Fibroblast of gingiva (primary cell): ENCODE results near the gene USF1.

Experiments used
- DNase-seq: peaks from one replicate; pipeline ENCODE4 v3.0.0-alpha.2; 2011; ENCODE audit warnings: low read depth

The USF1 gene

GRCh38 chr1:161045736-161046604 is at the start of gene USF1:
USF1 (minus strand) TSS chr1:161045977; CDS start chr1:161043275, 2,702 bp downstream.
- DNase-seq: peak; percentile 93

GRCh38 chr1:161095230-161095629 is 49.5 kb upstream of the USF1 start:
- no peak for DNase-seq

- DNase-seq: no peak
Observed at GRCh38 chr1:161094481-161094880, 48.7 kb upstream of the USF1 start.

GRCh38 chr1:161092621-161093028 is 46.8 kb upstream of the USF1 start:
- no peak for DNase-seq

- DNase-seq: no peak
Observed at GRCh38 chr1:161091796-161092507, 46.2 kb upstream of the USF1 start.

GRCh38 chr1:161091093-161091492 is 45.3 kb upstream of the USF1 start:
- no peak for DNase-seq

- no peak for DNase-seq
Observed at GRCh38 chr1:161090617-161091016, 44.8 kb upstream of the USF1 start.

GRCh38 chr1:161089938-161090337 is 44.2 kb upstream of the USF1 start:
- DNase-seq: no peak

GRCh38 chr1:161089251-161089924 is 43.6 kb upstream of the USF1 start, which contains the start of gene NECTIN4:
NECTIN4 (minus strand) TSS chr1:161089558; CDS start chr1:161089296, 262 bp downstream.
- no peak for DNase-seq

GRCh38 chr1:161088587-161089110 is 42.9 kb upstream of the USF1 start:
- DNase-seq: peak; percentile 12

GRCh38 chr1:161086457-161086856 is 40.7 kb upstream of the USF1 start:
- DNase-seq: no peak

- no peak for DNase-seq
Observed at GRCh38 chr1:161085165-161085564, 39.4 kb upstream of the USF1 start.

GRCh38 chr1:161084597-161084988 is 38.8 kb upstream of the USF1 start:
- no peak for DNase-seq

- no peak for DNase-seq
Observed at GRCh38 chr1:161083748-161084596, 38.2 kb upstream of the USF1 start.

- peak; percentile 78 for DNase-seq
Observed at GRCh38 chr1:161082996-161083747, 37.4 kb upstream of the USF1 start.

GRCh38 chr1:161082483-161082882 is 36.7 kb upstream of the USF1 start:
- no peak for DNase-seq

- DNase-seq: no peak
Observed at GRCh38 chr1:161081519-161081918, 35.7 kb upstream of the USF1 start.

GRCh38 chr1:161080441-161081405 is 34.9 kb upstream of the USF1 start:
- DNase-seq: no peak

- no peak for DNase-seq
Observed at GRCh38 chr1:161079436-161080110, 33.8 kb upstream of the USF1 start.
